HepG2 (cell line): ENCODE data around the gene CSF3R. TPM values are rescaled to one million over a fixed set of nuclear protein-coding genes. Genes with fewer than 3 reads are reported as not detected.

ENCODE experiments used
- ATF2 ChIP-seq: sonication (generic); formaldehyde crosslinking; IDR thresholded peaks from 2 replicates; pipeline ENCODE4 v1.4.0; 2020; ENCODE audit warnings: missing genetic modification reagents
- CREB1 ChIP-seq, 2 experiments: fragments of 450-650 bp in 1 of 2; IDR thresholded peaks; 2 replicates each; pipeline ENCODE4 v1.6.1; 2016 to 2017; ENCODE audit warnings: control low read depth in 1 of 2, mild to moderate bottlenecking in 1 of 2, missing compliant biosample characterization in 1 of 2, missing genetic modification characterization in 1 of 2
- MAZ ChIP-seq, 2 experiments: sonication (generic) in 1 of 2; formaldehyde crosslinking in 1 of 2; IDR thresholded peaks; 2 replicates each; pipeline versions ENCODE4 v1.5.0 to v1.6.1; 2012 to 2020; ENCODE audit warnings: low read depth in 2 of 2, mild to moderate bottlenecking in 2 of 2, borderline replicate concordance in 1 of 2, improper control_type of control experiment in 1 of 2, low read length in 1 of 2, missing genetic modification reagents in 1 of 2, moderate library complexity in 1 of 2
- MXD1 ChIP-seq: sonication (generic); formaldehyde crosslinking; IDR thresholded peaks from 2 replicates; pipeline ENCODE4 v1.4.0; 2020; ENCODE audit warnings: mild to moderate bottlenecking, missing genetic modification reagents
- MXI1 ChIP-seq: IDR thresholded peaks from 3 replicates; pipeline ENCODE4 v1.6.1; 2012; ENCODE audit warnings: low read depth, low read length, inconsistent platforms, borderline replicate concordance
- NFAT5 ChIP-seq: sonication (generic); formaldehyde crosslinking; IDR thresholded peaks from 2 replicates; pipeline ENCODE4 v1.4.0; 2020; ENCODE audit warnings: missing genetic modification reagents
- RAD51 ChIP-seq: fragments of 450-650 bp; IDR thresholded peaks from 2 replicates; pipeline ENCODE4 v1.6.1; 2016; ENCODE audit warnings: borderline replicate concordance
- SMAD9 ChIP-seq: sonication (generic); formaldehyde crosslinking; IDR thresholded peaks from 2 replicates; pipeline ENCODE4 v1.5.1; 2020; ENCODE audit warnings: mild to moderate bottlenecking, missing genetic modification reagents
- TBP ChIP-seq: sonication (generic); formaldehyde crosslinking; IDR thresholded peaks from 2 replicates; pipeline ENCODE4 v1.5.0; 2020; ENCODE audit warnings: missing genetic modification reagents
- ZFX ChIP-seq: sonication (generic); formaldehyde crosslinking; IDR thresholded peaks from 2 replicates; pipeline ENCODE4 v1.4.0; 2020; ENCODE audit warnings: mild to moderate bottlenecking, low read depth, missing genetic modification reagents, moderate library complexity
- ZMYM2 ChIP-seq: sonication (generic); formaldehyde crosslinking; IDR thresholded peaks from 2 replicates; pipeline ENCODE4 v1.8.0; 2022; ENCODE audit warnings: mild to moderate bottlenecking, missing genetic modification reagents
- ZNF543 ChIP-seq: sonication (generic); formaldehyde crosslinking; IDR thresholded peaks from 2 replicates; pipeline ENCODE4 v1.4.0; 2020; ENCODE audit warnings: mild to moderate bottlenecking, missing genetic modification reagents
- polyA plus RNA-seq, 8 experiments: library from polyadenylated mRNA; depleted of rRNA in 3 of 8; stranded (reverse) in 7 of 8; unstranded in 1 of 8; fragments of >200 nt; fragmentation: Illumina TruSeq in 4 of 8; extraction: Trizol in 4 of 8; gene quantifications; 2 replicates each; pipeline versions ENCODE4 v1.2.1 to v1.2.3, GENCODE V29; 2011 to 2016; ENCODE audit warnings: low read depth in 4 of 8, missing spikeins in 1 of 8, mixed read lengths in 1 of 8; ENCODE audit not compliant: insufficient read depth in 1 of 8
- total RNA-seq, 5 experiments: library from RNA; depleted of rRNA; stranded (reverse); fragments of >200 nt; fragmentation: Illumina TruSeq; extraction: Trizol; gene quantifications; 2 replicates each; pipeline ENCODE4 v1.2.3, GENCODE V29; 2016; ENCODE audit warnings: low read depth in 1 of 5
- TF ChIP-seq, protein P1 (sequence below): IDR thresholded peaks from 2 replicates; pipeline ENCODE4 v1.6.1; 2016; ENCODE audit warnings: mild to moderate bottlenecking, missing biosample characterization, missing genetic modification reagents
- TF ChIP-seq, protein P2 (sequence below): sonication (generic); formaldehyde crosslinking; IDR thresholded peaks from 2 replicates; pipeline ENCODE4 v1.5.1; 2020; ENCODE audit warnings: mild to moderate bottlenecking, missing genetic modification reagents, borderline replicate concordance

Gene CSF3R
- total and polyA plus RNA-seq, 2 of the 13 experiments (the other 11 are each of a cell fraction or from before 2014, with no cell fraction given): 11.9 to 28.8 TPM

GRCh38 chr1:36450270-36450918, 32.3 kb downstream of the CSF3R start, which contains the start of gene OSCP1 (continued):
- peak; percentile 30; the same call in 1 of the 2 replicates for TF ChIP-seq CREB1 (IDR thresholded peaks at IDR 0.05)
- no peak for TF ChIP-seq CREB1 (CRISPR knock-in tag; IDR thresholded peaks at IDR 0.05)
- no peak for TF ChIP-seq MAZ (IDR thresholded peaks at IDR 0.05; ENCODE audit: borderline replicate concordance, low read depth, low read length)
- peak; percentile 37; the same call in 1 of the 2 replicates for TF ChIP-seq MAZ (CRISPR knock-in tag; IDR thresholded peaks at IDR 0.05; ENCODE audit: low read depth)
- peak; percentile 81; the same call in 1 of the 2 replicates for TF ChIP-seq SMAD9
- peak; percentile 63; the same call in 1 of the 2 replicates for TF ChIP-seq ZNF543 (CRISPR knock-in tag)
- TF ChIP-seq, protein P1, sequence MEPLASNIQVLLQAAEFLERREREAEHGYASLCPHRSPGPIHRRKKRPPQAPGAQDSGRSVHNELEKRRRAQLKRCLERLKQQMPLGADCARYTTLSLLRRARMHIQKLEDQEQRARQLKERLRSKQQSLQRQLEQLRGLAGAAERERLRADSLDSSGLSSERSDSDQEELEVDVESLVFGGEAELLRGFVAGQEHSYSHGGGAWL: peak; percentile 94
- no peak for TF ChIP-seq RAD51
- TF ChIP-seq ZFX: peak; percentile 98
- TF ChIP-seq TBP: no peak
- TF ChIP-seq, protein P2, sequence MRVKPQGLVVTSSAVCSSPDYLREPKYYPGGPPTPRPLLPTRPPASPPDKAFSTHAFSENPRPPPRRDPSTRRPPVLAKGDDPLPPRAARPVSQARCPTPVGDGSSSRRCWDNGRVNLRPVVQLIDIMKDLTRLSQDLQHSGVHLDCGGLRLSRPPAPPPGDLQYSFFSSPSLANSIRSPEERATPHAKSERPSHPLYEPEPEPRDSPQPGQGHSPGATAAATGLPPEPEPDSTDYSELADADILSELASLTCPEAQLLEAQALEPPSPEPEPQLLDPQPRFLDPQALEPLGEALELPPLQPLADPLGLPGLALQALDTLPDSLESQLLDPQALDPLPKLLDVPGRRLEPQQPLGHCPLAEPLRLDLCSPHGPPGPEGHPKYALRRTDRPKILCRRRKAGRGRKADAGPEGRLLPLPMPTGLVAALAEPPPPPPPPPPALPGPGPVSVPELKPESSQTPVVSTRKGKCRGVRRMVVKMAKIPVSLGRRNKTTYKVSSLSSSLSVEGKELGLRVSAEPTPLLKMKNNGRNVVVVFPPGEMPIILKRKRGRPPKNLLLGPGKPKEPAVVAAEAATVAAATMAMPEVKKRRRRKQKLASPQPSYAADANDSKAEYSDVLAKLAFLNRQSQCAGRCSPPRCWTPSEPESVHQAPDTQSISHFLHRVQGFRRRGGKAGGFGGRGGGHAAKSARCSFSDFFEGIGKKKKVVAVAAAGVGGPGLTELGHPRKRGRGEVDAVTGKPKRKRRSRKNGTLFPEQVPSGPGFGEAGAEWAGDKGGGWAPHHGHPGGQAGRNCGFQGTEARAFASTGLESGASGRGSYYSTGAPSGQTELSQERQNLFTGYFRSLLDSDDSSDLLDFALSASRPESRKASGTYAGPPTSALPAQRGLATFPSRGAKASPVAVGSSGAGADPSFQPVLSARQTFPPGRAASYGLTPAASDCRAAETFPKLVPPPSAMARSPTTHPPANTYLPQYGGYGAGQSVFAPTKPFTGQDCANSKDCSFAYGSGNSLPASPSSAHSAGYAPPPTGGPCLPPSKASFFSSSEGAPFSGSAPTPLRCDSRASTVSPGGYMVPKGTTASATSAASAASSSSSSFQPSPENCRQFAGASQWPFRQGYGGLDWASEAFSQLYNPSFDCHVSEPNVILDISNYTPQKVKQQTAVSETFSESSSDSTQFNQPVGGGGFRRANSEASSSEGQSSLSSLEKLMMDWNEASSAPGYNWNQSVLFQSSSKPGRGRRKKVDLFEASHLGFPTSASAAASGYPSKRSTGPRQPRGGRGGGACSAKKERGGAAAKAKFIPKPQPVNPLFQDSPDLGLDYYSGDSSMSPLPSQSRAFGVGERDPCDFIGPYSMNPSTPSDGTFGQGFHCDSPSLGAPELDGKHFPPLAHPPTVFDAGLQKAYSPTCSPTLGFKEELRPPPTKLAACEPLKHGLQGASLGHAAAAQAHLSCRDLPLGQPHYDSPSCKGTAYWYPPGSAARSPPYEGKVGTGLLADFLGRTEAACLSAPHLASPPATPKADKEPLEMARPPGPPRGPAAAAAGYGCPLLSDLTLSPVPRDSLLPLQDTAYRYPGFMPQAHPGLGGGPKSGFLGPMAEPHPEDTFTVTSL (CRISPR knock-in tag): 0 out of 2 replicates have a peak, but pooled peaks have one; percentile 30
- TF ChIP-seq MXI1: peak; percentile 88; the same call in 2 of the 3 replicates
- peak; percentile 94 for TF ChIP-seq NFAT5 (CRISPR knock-in tag)
- TF ChIP-seq ATF2 (CRISPR knock-in tag): 0 out of 2 replicates have a peak, but pooled peaks have one; percentile 29
- TF ChIP-seq ZMYM2 (CRISPR knock-in tag): 0 out of 2 replicates have a peak, but pooled peaks have one; percentile 57
- peak; percentile 73 for TF ChIP-seq MXD1
